Astrocyte of the hippocampus (primary cell): Measurements from ENCODE around the gene CRNKL1.

Source experiments
- DNase-seq: peaks from one replicate; pipeline ENCODE4 v3.0.0; 2011; ENCODE audit warnings: low read depth, low spot score

Gene CRNKL1

DNA sequence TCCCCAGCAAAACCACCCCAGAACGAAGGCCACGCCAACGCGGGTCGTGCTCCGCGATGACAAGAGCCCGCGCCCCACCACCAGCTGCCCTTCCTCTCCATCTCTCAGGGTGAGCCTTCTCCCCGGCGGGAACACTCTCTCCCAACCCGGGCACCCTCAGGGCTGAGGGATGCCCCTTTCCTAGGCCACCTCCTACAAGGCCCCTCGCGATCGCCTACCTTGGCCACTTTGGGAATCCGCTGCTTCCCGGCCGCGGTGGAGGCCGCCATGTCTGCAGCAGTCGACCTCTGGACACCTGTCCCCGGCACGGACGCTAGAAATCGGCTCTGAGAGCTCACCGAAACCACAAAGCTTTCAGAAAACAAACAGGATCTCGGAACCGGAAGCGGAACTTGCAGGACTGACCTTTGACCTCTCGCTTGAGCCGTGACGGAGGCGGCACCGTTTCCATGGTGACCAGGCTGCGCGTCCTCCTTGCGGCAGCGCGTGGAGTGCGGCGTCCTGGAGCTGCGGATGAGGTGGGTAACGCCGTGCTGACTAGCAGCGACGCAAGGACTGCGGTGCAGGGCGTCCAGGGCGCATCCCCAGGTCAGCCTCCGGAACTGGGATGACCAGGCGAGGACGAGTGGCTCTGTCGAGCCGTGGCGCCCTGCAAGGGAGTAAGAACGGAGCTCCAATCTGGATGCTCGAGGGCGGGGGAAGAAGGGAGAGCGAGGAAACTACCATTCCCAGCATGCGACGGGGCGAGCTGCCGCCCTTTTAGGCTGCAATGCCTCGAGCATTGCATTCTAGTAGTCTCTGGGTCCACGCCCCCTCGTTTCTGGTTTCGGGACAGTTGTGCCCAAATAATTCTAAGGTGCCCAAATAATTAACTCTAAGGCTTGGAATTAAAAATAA, at the start of gene CRNKL1, which contains the start of gene CFAP61:
Gene CRNKL1, minus strand, starts transcription at position 393 of the 897 bp plus-strand sequence. Its CDS starts 124 bp downstream, at position 269.
Gene CFAP61, plus strand, starts transcription at position 459 of the 897 bp plus-strand sequence. CDS start 4,122 bp downstream, outside the sequence.
- DNase-seq = peak; percentile 98

DNA sequence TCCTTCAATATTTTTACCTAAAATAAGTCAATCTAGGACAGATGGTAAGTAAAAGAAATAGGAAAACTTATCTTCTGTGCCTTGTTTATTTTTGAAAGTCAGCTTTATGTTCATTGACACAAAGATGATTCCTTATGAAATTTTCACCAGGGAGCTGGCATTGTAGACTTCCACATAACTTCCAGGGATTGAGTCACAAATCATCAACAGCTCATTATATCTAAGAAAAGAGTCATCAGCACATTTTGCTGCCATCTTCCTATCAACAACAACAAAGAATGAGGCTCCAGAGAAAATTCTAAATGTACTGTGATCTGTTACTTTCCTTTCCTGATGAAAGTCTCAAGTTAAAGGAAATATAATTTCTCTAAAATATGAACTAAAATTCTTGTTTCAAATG, 48.6 kb upstream of the CRNKL1 start:
- no peak for DNase-seq

DNA sequence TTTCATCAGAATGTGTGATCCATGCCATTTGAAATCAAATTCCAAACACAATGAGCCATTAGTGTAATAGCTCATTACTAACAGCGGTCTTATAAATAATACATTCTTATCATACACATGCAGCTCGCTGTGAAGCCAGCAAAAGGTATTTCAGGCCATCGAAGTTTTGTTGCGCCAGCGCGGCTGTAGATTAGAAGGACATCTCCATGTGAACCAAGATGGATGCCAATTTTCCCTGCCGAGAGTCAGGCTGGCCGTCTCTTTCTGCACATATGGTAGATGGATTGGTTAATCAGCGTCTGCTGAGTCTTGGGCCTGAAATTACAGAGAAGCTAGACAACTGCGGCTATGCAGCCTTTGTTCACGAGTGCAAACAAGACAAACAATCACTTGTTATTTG, 44.2 kb upstream of the CRNKL1 start:
- no peak for DNase-seq

DNA sequence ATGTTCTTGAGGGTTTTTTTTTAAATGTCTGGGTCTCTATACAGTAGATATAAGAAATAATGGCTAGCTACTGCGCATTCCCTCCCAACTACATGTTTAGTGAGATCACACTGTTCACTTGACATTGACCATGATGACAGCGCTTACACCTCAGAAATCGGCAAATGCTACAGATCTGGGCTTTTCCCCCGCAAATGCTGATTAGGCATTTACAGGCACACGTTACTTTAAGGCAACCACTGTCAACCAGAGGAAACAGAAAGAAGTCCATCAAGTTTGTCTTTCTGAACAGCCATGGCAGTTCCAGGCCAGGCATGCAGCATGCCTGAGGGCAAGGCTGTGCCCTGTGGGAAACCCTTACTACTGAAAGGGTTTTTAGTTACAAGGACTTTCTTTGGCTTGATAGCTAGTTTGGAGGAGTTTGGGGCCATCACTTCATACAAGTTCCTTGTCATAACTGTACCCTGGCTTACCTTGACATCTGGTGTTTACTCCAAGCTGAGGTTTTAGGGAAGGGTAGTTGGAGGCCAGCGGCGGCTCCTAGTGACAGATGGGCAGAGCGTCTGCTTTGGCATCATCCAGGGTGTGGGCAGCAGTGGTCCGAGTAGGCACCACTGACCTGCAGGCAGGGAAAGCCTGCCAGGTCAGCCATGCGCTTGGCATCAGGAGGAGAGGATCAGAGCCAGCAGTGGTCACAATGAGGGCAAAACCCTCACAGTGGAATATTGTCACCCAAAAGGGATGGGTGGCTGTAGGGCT, 43.0 kb upstream of the CRNKL1 start:
- DNase-seq = no peak

DNA sequence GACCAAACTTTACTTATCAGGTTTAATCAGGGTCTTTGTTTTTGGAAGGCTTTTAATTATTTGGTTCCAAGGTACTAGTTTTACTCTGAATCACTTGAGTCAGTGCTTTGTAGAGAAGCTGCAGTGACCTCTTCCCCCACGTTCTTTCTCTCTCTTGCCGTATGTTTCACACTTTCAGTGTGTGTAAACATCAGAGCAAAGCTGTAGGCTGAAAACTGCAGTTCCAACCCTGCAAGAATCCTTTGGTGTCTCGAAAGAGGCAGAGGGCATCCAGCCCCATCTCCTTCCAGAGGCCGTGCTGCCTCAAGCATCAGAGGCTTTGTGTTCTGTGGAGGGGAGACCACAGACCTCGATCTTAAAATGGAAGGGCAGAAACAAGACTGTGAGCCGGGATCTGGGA, 42.1 kb upstream of the CRNKL1 start:
- DNase-seq = no peak

DNA sequence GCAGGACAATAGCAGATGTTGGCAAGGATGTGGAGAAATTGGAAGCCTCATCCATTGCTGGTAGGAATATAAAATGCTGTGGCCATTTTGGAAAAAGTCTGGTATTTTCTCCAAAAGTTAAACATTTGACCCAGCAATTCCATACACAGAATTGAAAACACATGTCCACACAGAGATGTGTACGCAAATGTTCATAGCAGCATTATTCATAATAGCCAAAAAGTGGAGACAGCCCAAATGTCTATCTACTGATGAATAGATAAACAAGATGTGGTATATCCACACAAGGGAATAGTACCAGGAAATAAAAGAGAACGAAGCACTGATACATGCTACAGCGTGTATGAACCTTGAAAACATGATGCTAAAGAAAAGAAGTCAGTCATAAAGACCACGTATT, 40.6 kb upstream of the CRNKL1 start:
- DNase-seq = no peak

DNA sequence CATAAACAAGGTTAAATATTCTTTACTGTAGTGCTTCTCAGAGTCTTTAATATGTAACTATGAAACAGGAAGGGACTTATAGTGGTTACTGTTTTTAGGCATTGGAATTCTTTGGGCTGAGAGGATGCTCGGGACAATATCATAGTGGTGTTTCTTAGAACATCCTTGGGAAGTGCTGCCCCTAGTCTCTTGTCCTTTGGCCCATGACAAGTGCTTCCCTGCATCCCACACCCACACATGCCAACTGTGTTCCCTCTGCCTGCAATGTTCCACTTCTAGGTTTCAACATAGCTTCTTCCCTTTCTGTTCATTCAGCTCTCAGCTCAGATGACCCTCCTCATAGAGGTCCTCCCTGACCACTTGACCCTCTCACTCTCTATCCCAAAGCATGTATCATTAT, 37.7 kb upstream of the CRNKL1 start:
- no peak for DNase-seq

DNA sequence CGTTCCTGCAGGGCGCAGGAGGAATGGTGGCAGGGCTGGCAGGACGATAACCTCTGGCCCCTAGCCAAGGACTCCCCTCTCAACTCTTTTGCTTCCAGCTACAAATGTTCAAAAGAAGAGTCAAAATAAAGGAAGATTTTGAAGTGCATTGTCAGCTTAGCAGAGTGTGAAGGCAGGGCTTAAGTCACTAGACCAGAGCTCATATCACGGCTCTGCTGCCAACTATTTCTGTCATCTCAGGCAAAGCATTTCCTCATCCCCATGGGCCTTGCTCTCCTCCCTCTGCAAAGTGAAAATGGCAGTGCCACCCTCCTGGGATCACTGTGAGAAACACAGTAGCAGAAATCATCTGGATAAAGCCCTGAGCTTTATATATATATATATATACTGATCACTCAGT, 36.8 kb upstream of the CRNKL1 start:
- DNase-seq = no peak

DNA sequence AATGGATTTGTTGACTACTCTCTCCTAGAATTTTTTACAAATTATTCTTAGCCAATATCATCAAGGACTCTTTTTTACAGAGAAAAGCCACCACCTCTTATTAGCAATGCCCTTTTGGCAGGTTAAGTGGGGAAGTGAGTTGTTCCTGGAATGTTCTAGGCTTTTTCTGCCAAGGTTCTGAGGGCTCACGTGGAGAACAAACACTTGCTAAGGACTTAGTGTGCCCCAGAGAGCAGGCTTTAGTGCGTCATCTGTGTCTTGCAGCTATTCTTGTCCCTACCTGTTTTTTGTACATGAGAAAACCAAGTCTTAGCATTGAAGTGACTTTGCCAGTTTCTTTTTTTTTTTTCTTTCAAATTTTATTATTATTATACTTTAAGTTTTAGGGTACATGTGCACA, 33.5 kb upstream of the CRNKL1 start:
- DNase-seq = peak; percentile 8

DNA sequence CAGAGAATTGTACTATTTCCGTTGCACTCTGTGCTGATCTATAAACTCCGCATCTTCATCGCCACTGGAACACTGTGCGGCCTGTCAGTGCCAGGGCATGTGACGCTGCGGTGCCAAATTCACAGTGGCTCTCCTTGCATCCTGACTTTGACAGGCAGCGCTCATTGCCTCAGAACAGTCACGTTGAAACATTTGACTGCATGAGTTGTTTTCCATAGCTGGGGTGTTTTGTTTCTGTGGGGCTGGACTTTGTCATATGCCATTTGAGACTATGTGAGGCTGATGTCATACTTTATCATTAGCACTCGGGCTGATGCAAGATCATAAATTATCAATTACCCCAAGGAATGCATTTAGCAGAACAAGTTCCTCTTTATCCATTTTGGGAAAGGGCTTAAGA, 32.8 kb upstream of the CRNKL1 start:
- DNase-seq = no peak

DNA sequence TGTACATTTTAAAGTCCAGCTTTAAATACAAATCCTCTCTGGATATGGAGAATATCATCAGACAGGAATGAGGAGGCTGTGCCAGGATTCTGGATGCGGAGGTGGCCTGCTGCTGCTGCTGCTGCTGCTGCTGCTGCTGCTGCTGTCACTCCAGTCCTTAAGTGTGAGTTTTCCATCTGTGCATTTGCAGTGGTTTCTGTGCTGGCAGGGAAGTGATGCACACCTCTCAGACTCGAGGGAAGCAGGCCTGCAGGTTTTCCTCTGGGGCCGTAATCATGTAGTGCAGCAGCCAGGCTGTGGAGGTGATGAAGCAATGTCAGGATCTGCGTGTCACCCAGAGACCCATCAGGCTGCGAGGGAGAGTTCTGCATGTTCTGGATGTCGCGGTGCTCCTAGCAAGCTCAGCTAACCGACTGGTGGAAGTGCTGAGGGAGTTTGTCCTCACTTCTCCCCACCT, 32.1 kb upstream of the CRNKL1 start:
- DNase-seq = no peak

DNA sequence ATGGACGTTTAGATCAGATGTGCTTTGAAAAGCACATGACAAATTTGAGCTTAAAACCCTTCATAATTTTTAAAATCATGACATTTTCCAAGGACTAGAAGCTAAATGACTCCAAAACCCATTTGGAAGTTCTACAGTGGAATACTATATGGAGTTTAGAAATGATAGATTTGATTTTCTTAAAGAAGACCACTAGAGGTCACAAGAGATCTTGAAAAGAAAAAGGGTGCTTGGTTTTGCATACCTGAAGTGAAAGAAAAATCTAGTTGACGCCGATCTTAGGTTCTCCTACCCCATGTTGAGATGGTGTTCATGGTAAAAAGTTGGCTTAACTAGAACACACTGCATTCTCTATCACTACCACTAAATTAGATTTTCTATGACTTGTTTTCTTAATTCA, 31.5 kb upstream of the CRNKL1 start:
- DNase-seq = peak; percentile 40

DNA sequence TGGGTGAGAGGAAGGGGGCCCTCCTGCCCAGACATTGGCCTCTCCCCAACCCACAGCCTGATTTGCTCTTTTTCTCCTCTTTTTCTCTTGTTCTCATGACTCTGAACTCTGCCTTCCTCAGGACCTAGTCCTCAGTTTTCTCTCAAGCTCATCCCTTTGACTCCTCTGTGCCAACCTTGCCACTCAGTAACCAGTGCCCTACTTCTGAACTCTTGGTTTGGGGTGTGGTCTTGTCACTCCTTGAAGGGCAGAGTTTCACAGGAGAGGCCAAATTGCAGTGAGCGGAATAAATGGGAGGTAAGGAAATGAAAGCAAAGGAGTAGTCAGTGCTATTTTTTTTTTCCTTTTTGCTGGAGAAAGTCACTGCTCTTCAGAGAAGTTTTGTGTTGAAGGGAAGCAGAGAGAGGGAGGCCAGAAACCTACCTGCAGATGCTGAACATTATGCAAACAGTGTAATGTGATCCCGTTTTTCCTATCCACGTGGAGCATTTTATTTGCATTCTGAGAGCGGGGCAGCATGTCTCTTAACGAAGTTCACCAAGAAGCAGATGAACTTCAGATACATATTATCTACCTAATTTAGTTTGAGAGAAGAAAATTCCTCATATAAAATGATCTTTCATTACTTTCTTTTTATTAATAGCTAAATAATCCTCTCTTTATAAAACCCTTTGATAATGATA, 27.0 kb upstream of the CRNKL1 start:
- no peak for DNase-seq

DNA sequence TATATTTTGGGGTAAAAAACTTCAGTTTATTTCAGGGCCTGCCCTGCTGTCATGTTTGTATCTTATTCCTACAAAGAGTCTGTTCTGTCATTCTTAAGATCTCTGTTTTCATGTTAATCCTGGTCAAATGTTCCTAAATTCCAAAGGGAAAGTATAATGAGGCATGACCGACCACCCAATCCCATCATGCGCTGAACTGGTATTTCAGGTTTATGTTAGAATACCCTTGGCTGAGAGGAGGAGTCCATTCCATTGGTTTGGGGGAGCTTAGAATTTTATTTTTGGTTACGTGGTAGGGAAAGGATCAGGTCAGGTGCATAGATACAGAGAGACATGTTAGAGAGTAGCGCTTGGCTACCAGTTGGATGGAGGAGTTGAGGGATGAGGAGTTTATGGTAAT, 25.8 kb upstream of the CRNKL1 start:
- no peak for DNase-seq

DNA sequence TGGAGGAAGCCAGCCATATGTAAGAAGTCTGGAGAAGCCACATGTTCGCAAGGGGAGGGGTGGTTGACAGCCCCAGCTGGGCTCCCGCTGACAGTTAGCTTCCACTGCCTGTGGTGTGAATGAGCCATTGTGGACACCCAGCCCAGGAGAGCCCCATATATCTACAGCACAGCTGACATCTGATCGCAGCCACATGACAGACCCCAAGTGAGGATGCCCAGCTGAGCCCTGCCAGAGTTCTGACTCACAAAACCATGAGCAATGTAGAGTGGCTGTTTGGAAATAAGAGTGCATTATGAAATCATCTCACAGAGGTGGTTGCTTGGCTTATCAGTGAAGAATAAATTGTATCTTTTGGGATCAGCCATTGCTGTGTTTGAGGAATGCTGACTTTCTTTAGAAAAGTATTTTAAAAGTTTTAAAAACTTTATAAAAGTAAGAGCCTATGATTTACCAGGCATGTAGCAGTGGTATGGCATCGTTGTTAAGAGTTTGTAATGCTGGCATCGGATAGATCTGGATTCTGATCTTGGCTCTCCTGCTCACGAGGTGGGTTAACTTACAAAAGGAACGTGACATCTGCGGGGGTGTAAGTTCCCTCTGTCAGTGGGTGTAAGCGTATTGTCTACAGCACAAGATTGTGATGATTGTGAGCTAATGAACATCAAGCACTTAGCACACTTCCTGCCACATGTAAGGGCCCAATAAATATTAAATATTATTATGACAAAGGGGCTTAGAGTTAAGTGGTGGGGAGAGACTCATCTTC, 24.2 kb upstream of the CRNKL1 start:
- peak; percentile 19 for DNase-seq

DNA sequence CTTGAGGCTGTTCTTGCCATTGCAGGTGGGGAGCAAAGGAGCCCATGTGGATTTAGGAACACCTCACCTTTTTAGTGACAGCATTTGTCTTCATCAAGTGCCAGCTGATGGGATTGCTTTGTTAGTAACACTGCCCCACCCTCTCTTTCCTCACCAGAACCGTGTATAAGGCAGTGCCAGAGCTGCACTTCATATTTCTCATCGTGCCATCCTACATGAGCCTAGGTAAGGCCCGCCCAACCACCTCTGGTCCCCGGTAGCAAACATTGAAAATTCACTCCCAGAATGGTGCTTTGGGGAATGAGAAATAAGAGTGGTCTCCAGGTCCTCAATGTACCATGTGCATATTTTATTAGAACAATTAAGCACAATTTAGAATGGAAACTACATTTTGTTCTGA, 22.8 kb upstream of the CRNKL1 start:
- no peak for DNase-seq

DNA sequence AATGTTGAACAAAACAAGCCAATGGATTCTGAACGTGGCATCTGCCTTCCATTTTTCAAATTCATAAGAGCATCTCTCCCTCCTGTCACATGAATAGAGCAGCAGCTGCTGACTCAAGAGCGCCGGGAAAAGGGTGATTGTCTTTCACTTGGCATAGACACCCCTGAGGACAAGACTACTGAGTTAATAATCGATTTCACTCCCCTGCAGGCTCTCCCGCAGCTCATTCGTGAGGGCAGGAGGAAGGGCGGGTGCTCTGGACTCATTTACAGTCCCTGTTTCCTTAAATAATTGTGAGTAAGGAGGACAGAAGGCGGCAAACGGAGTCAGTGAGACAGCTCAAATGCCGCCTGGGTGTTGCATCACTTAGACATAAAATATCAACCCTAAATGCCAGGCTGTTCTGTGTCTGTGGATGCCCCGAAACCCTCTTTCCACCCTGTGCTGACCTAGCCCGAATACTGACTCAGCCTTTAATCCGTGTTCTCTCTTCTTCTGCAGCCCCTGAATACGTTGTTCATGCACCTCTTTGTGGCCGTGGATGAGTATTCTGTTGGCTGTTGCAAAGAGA, 21.6 kb upstream of the CRNKL1 start:
- no peak for DNase-seq

DNA sequence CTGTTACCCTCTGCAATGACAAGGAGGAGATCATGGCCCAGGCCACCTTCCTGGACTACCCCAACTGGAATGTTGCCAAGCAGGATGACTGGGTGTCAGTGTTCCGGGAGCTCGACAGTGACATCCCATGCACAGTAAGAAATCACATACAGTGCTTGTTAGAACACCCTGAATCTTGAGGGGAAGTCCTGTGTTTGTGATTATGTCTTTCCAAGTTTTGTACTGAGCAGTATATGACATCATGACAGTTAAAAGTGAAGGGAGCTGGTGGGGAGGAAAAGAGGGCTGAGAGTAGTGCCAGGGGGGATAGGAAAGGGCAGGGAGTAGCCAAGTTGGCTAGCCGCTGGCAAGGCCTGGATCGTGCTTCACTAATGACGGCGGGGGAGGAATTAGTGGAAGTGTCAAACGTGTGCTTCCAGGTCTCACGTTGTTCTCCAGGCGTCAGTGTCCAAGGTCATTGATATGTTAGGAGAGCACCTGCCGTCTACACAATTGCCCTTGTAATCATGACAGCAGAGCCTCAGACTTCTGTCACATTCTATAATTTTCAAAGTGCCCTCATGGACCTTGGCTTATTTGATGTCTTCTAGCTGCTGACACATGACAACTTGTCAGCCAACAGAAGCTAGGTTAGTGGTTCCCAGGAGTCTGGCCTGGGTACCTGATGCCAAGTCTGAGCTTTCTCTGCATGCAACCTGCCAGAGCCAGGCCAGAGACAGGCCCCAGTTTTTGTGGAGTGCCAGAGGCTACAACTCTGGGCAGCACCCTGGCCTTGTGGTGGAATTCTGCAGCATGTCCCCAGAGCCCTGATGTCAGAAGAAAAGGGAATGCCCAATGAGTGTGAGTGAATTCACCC, 18.8 kb upstream of the CRNKL1 start:
- DNase-seq = no peak

DNA sequence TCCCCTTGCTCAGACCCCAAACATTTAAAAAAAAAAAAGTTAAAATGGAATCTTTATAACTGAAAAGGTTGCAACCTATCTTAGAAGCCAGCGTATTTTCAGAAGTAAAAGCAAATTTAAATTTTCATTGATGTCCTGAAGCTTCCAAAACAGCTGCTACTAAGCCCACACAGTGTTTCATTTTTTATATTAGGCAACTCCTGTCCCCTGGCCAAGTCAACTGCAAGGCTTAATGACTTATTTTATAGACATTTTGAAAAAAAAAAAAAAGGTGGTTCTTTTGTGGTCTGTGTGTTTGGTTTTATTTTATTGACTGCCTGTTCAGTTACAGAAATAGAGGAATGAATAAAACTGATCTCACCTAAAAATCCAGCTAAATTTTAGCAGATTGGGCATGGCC, 13.1 kb upstream of the CRNKL1 start:
- no peak for DNase-seq
